Measurements from ENCODE around the gene EPB41L3. TPM values are rescaled to one million over a fixed set of nuclear protein-coding genes. Genes with fewer than 3 reads are reported as not detected.
"Not testable (repeated sequence)": the region's sequence is repeated elsewhere in the genome, so short reads cannot be mapped to it uniquely, and the experiment has no call there.

The EPB41L3 gene
- total RNA-seq, 1 donor from 2014 or later = 41.7 TPM

GRCh38 chr18:5582076-5582475, 38.3 kb upstream of the EPB41L3 start:
- Mint-ChIP-seq H3K36me3 (ENCODE audit: insufficient read depth) (no peaks in the 10 kb centered on the region), H3K4me1 (ENCODE audit: low read depth) (peaks cover 9% of the 10 kb centered on the region), H3K9me3 (ENCODE audit: low read depth) (no peaks in the 10 kb centered on the region), H3K27ac (no peak overlapping the region), H3K27me3 (no peaks in the 10 kb centered on the region), H3K4me3 (ENCODE audit: low read depth) (no peak overlapping the region)
- TF ChIP-seq CTCF (IDR thresholded peaks at IDR 0.05; ENCODE audit: unreplicated experiment) = no peak
- DNase-seq (ENCODE audit: low spot score, unreplicated experiment) = no peak

GRCh38 chr18:5574843-5575242, 31.0 kb upstream of the EPB41L3 start:
- no peaks in the 10 kb centered on the region for H3K36me3 Mint-ChIP-seq (ENCODE audit: insufficient read depth)
- no peak for DNase-seq (ENCODE audit: low spot score, unreplicated experiment)
- H3K9me3 Mint-ChIP-seq (ENCODE audit: low read depth) = no peaks in the 10 kb centered on the region
- no peak overlapping the region for H3K27ac Mint-ChIP-seq
- peaks cover 2% of the 10 kb centered on the region for H3K4me1 Mint-ChIP-seq (ENCODE audit: low read depth)
- no peak overlapping the region for H3K4me3 Mint-ChIP-seq (ENCODE audit: low read depth)
- TF ChIP-seq CTCF (IDR thresholded peaks at IDR 0.05; ENCODE audit: unreplicated experiment) = no peak
- H3K27me3 Mint-ChIP-seq = no peaks in the 10 kb centered on the region

GRCh38 chr18:5571666-5572065, 27.9 kb upstream of the EPB41L3 start:
- DNase-seq (ENCODE audit: low spot score, unreplicated experiment) = no peak
- H3K9me3 Mint-ChIP-seq (ENCODE audit: low read depth) = no peaks in the 10 kb centered on the region
- no peak for TF ChIP-seq CTCF (IDR thresholded peaks at IDR 0.05; ENCODE audit: unreplicated experiment)
- H3K4me3 Mint-ChIP-seq (ENCODE audit: low read depth) = no peak overlapping the region
- no peaks in the 10 kb centered on the region for H3K27me3 Mint-ChIP-seq
- H3K4me1 Mint-ChIP-seq (ENCODE audit: low read depth) = peaks cover 2% of the 10 kb centered on the region
- H3K36me3 Mint-ChIP-seq (ENCODE audit: insufficient read depth) = no peaks in the 10 kb centered on the region
- H3K27ac Mint-ChIP-seq = no peak overlapping the region

GRCh38 chr18:5570613-5571012, 26.8 kb upstream of the EPB41L3 start:
- H3K27ac Mint-ChIP-seq; H3K4me3 Mint-ChIP-seq (ENCODE audit: low read depth); H3K9me3 Mint-ChIP-seq (ENCODE audit: low read depth); H3K4me1 Mint-ChIP-seq (ENCODE audit: low read depth); H3K27me3 Mint-ChIP-seq; H3K36me3 Mint-ChIP-seq (ENCODE audit: insufficient read depth); DNase-seq (ENCODE audit: low spot score, unreplicated experiment): not testable (repeated sequence)

DNA sequence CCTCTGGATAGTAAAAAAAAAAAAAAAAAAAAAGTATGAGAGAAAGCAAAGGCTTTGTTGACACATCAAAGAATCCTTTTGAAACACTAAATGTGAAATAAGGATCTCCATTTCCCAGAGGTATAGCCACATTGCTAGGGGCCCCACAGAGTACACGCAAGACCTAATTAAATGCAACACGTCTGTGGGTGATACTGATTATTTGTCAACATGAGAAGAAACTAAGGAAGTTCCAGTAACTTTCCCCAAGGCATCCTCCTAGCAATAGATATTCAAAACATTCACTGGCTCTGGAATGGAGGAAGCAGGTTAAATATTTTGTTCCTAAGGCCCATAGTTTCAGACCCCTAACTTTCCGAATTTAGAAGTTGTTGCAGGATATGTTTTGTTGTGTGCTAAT, 24.6 kb upstream of the EPB41L3 start:
- H3K36me3 Mint-ChIP-seq (ENCODE audit: insufficient read depth) = no peaks in the 10 kb centered on the region
- H3K27me3 Mint-ChIP-seq = no peaks in the 10 kb centered on the region
- no peak overlapping the region for H3K4me3 Mint-ChIP-seq (ENCODE audit: low read depth)
- no peak for TF ChIP-seq CTCF (IDR thresholded peaks at IDR 0.05; ENCODE audit: unreplicated experiment)
- H3K4me1 Mint-ChIP-seq (ENCODE audit: low read depth) = peaks cover 2% of the 10 kb centered on the region
- no peak for DNase-seq (ENCODE audit: low spot score, unreplicated experiment)
- no peak overlapping the region for H3K27ac Mint-ChIP-seq
- no peaks in the 10 kb centered on the region for H3K9me3 Mint-ChIP-seq (ENCODE audit: low read depth)

GRCh38 chr18:5558851-5559250, 15.1 kb upstream of the EPB41L3 start:
- H3K4me1 Mint-ChIP-seq (ENCODE audit: low read depth) = peaks cover 17% of the 10 kb centered on the region
- no peak for DNase-seq (ENCODE audit: low spot score, unreplicated experiment)
- H3K4me3 Mint-ChIP-seq (ENCODE audit: low read depth) = no peak overlapping the region
- no peak overlapping the region for H3K27ac Mint-ChIP-seq
- peaks cover 14% of the 10 kb centered on the region for H3K27me3 Mint-ChIP-seq
- no peaks in the 10 kb centered on the region for H3K9me3 Mint-ChIP-seq (ENCODE audit: low read depth)
- no peaks in the 10 kb centered on the region for H3K36me3 Mint-ChIP-seq (ENCODE audit: insufficient read depth)
- no peak for TF ChIP-seq CTCF (IDR thresholded peaks at IDR 0.05; ENCODE audit: unreplicated experiment)
